Epidermal melanocyte (primary cell): ENCODE data around the gene TICAM2.

ENCODE experiments used
- DNase-seq: peaks from one replicate; pipeline ENCODE4 v3.0.0; 2011; ENCODE audit warnings: low spot score; ENCODE audit not compliant: insufficient read length

Gene TICAM2

GRCh38 chr5:115571441-115571878 is 30.8 kb downstream of the TICAM2 start:
- peak; percentile 59 for DNase-seq

GRCh38 chr5:115568668-115569067 is 33.6 kb downstream of the TICAM2 start:
- no peak for DNase-seq

- DNase-seq: peak; percentile 32
Observed at GRCh38 chr5:115565233-115565632, 37.0 kb downstream of the TICAM2 start.

DNA sequence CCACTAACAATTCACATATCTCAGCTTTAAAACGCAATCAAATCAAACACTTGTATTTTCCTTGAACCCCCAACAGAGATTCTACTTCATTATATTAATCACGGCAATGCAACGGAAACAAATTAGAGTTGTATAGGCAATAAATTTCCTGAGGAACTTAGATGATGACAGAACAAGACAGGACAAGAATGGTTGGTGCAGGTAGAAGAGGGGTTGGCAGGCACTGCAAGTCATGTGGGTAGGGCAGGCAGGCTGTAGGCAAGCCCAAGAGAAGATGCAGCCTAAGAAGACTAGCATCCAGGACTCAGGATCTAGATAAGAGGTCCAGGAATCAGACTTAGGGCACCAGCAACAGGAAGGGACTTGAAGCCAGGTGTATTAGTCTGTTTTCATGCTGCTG is 41.1 kb downstream of the TICAM2 start:
- no peak for DNase-seq

DNA sequence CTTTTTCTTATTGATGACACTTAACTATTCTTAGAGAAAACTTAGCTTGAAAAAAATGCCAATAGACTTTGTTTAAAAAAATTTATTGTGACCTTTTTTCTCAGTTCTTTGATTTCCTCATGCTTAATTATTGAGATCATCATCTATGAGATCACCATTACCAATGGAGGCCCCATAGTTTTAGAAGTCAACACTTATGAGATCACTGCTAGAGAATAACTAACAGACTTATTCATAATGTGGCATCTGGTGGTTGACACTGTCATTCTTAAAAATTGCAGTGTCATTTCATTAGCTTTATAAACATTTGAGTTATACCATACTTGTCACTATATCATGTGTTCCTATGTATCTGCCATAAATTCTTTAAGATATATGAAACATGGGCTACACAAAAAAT is 42.8 kb downstream of the TICAM2 start:
- no peak for DNase-seq

DNA sequence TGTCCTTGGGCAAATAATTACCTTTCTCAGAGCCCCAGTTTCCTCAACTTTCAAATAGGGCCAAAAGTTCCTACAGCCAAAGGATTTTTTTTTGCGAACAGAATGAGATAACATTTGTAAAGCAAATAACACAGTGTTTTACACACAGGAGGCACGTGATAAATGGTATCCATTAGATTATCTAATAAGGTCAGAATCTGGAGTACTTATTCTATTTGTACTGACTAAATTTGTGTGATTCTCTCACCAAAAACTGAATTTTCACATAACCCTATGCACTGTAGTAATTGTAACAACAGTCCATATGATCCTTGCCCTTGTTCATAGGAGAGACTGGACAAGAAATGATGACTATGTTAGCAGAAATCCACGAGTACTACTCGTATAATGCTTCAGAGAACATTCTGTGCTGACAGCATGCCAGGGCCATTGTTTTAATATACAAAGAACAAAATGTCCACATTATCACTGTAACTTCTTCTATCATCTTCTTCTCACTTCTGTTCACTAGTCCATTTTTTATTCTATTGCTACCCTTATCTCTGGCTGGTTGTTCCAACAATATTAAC is 43.8 kb downstream of the TICAM2 start:
- no peak for DNase-seq

DNA sequence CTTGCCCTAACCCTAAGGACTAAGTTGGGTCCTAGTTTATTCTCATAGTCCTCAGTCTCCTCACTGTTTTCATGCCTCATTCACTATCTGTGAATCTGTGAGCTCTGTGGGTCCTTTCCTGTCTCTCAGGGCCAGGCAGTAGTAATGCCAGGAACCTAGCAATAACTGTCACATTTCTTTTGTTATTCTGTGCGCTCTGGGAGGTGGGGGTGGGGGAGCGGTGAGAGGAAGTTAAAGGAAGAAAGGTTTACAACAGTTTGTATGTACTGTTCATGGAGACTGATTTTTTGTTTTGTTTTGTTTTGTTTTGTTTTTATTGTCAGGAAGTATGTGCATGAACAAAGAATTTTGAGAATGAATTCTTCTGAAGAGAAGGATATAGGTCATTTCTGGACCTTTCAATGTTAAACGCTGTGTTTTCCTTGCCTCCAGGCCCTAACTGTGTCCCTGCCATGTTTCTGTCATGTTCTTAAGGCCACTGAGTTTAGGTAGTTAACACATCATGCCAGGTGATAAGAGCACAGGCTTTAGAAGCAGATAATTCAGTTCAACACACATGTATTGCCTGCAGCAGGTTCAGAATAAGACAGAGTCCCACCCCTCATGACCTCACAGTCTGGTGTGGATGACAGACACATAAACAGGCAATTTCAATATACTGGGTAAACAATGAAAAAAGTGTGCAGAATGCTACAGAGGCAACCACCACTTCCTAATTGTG is 44.5 kb downstream of the TICAM2 start:
- DNase-seq: no peak

DNA sequence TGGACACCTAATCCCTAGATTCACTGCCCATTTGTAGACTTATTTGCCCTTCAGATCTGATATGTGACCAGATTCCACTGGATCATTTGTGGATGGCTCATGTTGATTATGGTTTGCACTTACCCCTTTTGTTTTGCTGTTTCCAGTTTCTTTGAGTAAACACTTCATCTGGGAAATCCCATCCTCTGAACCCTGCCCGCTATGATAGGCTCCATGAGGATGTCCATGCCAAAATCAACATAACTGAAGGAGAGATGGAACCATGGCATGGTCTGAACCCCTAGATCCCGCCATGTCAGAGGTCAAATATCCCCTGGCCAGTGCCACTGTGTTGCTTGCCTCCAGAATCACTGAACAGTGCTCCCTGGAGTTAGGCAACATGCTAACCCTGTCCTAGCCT is 46.0 kb downstream of the TICAM2 start:
- DNase-seq: no peak

- no peak for DNase-seq
Observed at GRCh38 chr5:115555084-115555633, 47.1 kb downstream of the TICAM2 start.

GRCh38 chr5:115553082-115553481 is 49.2 kb downstream of the TICAM2 start:
- DNase-seq: no peak

DNA sequence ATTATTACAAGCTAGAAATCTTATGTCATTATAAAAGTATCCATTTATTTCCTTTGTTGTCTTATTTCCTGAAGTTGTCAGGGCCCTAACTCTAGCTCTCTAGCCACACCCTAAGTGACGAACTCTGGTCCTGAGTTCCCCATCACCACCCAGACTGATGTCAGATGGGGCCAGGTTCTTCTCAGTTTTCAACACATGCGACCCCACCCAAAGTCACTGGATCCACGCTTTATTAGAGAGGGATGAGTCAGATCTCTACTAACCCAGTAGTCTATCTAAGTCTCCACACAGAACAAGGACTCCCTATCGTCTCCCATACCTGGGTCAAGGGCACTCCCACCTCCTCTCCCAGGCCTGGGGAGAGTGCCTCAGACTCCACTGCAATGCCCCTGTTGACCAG is 50.9 kb downstream of the TICAM2 start:
- no peak for DNase-seq

DNA sequence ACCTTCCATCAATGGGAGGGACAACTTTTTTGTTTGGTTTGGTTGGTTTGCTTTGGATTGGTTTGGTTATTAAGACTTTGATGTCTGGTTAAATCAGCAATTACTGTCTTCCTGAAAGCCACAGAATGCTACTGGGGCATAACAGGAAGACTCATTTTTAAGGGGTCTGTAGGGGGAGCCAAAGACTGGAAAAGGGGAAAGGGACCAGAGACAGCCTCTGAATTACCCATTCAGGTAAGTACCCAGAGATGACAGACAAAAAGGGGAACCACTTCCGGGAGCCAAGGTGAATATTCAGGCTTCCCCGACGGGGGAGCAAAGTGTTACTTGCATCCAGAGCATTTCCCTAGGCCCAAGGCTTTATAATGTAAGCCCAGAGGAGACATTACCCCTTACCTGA is 53.1 kb downstream of the TICAM2 start:
- no peak for DNase-seq

- no peak for DNase-seq
Observed at GRCh38 chr5:115548683-115549082, 53.6 kb downstream of the TICAM2 start.

DNA sequence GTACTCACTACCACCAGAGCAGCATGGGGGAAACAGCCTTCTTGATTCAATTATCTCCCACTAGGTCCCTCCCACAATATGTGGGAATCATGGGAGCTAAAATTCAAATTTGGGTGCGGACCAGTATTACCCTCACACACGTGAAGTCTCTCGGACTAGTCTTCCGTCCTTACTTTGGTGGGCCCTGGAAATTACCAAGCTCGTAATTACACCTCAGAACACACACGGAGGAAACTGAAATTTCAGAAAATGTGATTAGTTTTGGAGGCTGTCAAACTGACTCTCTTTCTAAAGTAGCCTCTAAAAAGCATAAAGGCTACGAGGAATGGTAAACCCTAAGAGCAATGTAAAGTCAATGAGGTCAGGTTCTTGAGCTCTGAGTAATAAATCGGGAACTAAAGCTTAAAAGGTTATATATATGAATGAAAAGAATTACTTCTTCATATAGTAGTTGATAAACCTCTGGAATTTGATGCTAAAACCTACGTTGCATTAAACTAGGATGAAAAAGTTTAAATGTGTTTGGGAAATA is 56.9 kb downstream of the TICAM2 start:
- DNase-seq: no peak

DNA sequence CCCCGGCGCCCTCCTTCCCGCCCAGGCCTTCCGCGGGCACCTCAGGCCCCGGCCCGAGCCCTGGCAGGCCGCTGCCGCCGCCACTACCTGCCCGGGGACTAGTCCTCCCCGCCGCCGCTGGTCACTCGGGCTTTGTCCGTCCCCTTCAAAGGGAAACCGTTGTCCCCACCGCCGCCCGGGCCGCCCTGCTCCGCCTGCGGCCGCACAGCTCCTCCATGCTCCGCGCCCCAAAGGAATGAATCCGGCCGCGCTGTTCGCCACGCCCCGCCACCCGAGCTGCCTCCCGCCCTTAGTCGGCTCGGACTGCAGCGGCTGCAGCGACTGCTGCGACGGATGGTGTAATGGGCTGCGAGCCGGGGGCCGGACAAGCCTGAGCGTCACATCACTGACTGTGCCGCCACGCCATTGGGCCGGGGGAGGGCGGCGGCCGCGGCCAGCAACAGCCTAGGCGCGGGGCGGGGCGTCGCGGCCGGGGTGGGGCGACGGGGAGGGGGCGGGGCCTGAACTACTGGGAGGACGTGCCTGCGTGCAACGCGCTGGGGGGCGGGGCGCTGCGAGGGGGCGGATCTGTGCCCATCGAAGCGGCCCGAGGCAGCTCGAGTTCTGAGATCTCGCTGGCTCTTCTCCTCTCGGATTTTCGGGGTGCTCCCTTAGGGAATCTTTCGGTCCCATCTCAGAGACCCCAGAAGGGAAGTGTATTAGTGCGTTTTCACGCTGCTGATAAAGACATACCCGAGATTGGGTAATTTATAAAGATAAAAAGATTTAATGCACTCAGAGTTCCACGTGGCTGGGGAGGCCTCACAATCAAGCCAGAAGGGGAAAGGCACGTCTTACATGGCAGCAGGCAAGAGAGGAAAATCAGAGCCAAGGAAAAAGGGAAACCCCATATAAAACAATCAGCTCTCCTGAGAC is 57.6 kb downstream of the TICAM2 start, which contains the start of gene FEM1C:
FEM1C (minus strand) TSS at position 340 of the 915 bp plus-strand sequence. CDS start 1,282 bp downstream, outside the sequence.
- DNase-seq: peak; percentile 86

DNA sequence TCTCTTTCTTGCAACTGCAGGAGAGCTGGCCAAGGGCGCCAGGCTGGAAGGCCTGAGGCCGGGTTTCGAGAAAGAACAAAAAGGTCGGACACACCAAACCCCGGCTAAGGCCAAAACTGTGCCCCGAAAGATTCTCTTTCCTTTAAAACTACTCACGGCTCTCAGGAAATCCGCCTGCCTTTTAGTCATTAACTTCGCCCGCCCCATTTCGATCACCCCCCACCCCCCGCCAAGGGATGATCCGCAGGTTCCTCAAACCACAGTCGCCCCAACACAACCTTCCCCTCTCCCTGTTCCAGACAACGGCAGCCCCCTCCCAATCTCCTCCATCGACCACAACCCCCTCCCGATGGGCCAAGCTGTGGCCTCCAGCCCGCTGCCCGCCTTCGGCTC is 58.2 kb downstream of the TICAM2 start:
- no peak for DNase-seq

- DNase-seq: peak; percentile 21
Observed at GRCh38 chr5:115543365-115544042, 58.8 kb downstream of the TICAM2 start.

DNA sequence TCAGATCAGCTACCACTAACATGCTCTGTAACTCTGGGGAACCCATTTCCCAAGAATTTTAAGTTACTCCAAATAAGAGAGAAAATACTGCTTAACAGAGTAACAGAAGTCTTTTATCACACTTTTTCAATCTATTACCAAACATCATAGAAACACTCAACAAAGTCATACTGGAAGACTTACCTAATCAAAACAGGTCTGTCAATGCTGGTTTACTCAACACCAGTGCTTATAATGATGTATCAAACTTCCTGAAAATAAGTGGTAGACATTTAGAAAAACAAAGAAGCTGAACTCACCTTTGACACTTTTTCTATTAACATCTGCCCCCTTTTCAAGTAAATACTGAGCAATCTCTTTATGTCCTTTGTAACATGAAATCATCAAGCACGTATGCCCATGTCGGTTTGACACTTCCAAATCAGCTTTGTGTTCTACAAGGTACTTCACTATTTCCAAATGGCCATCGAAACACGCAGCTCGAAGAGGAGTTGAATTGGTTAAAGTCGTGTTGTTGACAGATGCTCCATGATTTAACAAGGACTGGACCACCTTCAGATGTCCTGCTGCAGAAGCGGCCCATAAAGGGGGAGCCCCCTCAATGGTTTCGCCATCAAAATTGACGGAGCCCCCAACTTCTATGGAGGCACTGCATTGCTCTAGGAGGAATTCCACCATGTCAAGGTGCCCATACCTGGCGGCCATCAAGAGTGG is 59.5 kb downstream of the TICAM2 start:
- no peak for DNase-seq

DNA sequence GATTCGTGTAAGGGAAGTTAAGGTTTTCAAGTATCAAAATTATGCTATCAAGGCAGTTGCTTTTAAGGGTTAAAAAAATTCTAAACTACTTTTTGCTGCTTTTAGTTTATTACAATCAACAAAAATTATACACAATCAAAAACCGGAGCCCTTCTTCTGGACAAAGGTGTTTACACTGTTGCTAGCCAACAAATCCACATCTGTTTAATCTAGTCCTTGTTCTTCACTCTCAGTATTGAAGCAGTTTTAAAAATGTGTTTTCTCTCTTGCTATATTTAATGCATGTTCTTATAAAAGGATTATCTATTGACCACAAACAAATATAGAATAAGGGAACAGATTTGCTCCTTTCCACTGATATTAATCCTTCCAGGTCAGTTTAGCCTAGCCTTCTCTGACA is 60.2 kb downstream of the TICAM2 start:
- no peak for DNase-seq

- no peak for DNase-seq
Observed at GRCh38 chr5:115541611-115542010, 60.7 kb downstream of the TICAM2 start.
